ENCODE data around the gene ATG10.

DNA sequence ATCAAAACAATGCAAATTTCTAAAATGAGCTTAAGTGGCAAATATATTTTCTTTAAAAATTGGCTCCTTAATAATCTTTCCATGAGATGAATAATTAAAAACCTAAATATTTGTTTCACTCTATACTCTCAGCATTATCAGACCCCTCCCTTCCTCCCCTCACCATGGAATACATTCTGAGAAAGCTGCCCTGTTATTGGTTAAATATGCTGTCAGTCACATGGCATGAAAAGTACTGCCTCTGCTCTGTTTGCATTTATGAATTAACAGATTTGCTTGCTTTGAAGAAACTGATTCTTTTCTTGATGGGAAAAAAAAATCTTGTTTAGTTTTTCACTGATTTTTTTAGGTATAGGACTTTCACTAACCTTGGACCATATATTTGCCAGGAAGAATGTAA is 323.3 kb downstream of the ATG10 start:
- TF ChIP-seq, protein P1, sequence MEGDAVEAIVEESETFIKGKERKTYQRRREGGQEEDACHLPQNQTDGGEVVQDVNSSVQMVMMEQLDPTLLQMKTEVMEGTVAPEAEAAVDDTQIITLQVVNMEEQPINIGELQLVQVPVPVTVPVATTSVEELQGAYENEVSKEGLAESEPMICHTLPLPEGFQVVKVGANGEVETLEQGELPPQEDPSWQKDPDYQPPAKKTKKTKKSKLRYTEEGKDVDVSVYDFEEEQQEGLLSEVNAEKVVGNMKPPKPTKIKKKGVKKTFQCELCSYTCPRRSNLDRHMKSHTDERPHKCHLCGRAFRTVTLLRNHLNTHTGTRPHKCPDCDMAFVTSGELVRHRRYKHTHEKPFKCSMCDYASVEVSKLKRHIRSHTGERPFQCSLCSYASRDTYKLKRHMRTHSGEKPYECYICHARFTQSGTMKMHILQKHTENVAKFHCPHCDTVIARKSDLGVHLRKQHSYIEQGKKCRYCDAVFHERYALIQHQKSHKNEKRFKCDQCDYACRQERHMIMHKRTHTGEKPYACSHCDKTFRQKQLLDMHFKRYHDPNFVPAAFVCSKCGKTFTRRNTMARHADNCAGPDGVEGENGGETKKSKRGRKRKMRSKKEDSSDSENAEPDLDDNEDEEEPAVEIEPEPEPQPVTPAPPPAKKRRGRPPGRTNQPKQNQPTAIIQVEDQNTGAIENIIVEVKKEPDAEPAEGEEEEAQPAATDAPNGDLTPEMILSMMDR (IDR thresholded peaks at IDR 0.05) = no peak
- TF ChIP-seq POLR2A (IDR thresholded peaks at IDR 0.05) (no peak), POLR2AphosphoS5 (IDR thresholded peaks at IDR 0.05) (no peak)

All from prostate gland (tissue), 2 donors.